Measurements from ENCODE around the gene TPO. TPM values are rescaled to one million over a fixed set of nuclear protein-coding genes. Genes with fewer than 3 reads are reported as not detected.

Gene TPO
- total RNA-seq, 4 donors from 2014 or later = 6.7 to 14.5 (median 11.3) TPM

GRCh38 chr2:1394709-1395408 lies 18.4 kb upstream of the TPO start:
- no peak overlapping the region for H3K4me3 ChIP-seq
- no peaks in the 10 kb centered on the region for H3K9me3 ChIP-seq
- WGBS, 2 donors (ENCODE audit: low coverage in 1 of 2) = 74 to 88% methylated on average over 6 to 7 of the region's 7 CpGs
- no peak for ATAC-seq
- H3K4me1 ChIP-seq = no peaks in the 10 kb centered on the region
- TF ChIP-seq EP300 (IDR thresholded peaks at IDR 0.05) (no peak), POLR2A (IDR thresholded peaks at IDR 0.05) (no peak), POLR2AphosphoS5 (IDR thresholded peaks at IDR 0.05) (no peak)
- TF ChIP-seq, protein P1, sequence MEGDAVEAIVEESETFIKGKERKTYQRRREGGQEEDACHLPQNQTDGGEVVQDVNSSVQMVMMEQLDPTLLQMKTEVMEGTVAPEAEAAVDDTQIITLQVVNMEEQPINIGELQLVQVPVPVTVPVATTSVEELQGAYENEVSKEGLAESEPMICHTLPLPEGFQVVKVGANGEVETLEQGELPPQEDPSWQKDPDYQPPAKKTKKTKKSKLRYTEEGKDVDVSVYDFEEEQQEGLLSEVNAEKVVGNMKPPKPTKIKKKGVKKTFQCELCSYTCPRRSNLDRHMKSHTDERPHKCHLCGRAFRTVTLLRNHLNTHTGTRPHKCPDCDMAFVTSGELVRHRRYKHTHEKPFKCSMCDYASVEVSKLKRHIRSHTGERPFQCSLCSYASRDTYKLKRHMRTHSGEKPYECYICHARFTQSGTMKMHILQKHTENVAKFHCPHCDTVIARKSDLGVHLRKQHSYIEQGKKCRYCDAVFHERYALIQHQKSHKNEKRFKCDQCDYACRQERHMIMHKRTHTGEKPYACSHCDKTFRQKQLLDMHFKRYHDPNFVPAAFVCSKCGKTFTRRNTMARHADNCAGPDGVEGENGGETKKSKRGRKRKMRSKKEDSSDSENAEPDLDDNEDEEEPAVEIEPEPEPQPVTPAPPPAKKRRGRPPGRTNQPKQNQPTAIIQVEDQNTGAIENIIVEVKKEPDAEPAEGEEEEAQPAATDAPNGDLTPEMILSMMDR (IDR thresholded peaks at IDR 0.05) = no peak
- no peak overlapping the region for H3K27ac ChIP-seq
- H3K27me3 ChIP-seq = peaks cover 11% of the 10 kb centered on the region
- H3K36me3 ChIP-seq = no peaks in the 10 kb centered on the region

DNA sequence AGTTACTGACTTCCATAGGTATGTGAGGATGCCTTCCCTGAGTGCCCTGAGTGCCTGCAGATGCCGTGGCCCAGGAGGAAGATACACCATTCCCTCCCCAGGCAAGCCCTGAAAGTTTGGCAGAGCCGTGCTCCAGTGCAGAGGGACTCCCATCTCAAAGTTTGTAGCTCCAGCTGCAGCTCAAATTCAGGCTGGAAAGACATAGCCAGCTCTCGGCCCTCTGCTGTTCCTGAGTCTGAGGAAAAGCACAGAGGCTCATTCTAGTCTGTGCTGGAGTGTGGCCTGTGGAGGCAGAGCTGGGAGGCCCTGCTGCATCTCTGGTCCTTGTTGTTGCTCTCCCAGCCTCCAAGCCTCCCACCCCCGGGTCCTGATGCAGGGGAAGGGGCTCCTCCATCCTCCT lies 15.9 kb upstream of the TPO start:
- Histone ChIP-seq H3K36me3 (no peaks in the 10 kb centered on the region), H3K9me3 (no peaks in the 10 kb centered on the region), H3K4me1 (no peaks in the 10 kb centered on the region), H3K27me3 (peaks cover 11% of the 10 kb centered on the region), H3K4me3 (no peak overlapping the region), H3K27ac (no peak overlapping the region)
- 60 to 61% methylated on average over 1 to 2 of the region's 4 CpGs for WGBS, 2 donors (ENCODE audit: low coverage in 1 of 2)
- ATAC-seq = no peak
- TF ChIP-seq POLR2AphosphoS5 (IDR thresholded peaks at IDR 0.05) (no peak), EP300 (IDR thresholded peaks at IDR 0.05) (no peak), POLR2A (IDR thresholded peaks at IDR 0.05) (no peak)
- TF ChIP-seq, protein P1 (IDR thresholded peaks at IDR 0.05) = no peak

DNA sequence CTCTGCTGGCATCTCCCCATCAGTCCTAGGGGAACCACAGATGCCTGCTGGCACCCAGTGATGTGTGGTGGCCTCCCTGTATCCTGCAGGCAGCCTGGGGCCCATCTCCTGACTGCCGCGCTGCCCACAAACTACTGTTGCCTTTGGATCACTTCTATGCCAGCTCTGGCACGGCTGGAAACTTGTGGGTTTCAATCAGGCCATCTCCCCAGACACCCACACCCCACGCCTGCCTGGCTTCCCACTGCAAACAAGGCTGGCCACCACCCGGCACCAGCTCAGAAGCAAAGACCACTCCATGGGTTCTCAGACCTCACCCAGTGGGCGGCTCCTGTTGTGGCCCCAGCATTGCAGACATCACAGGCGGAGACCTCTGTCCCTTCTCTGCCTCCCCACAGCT lies 15.1 kb upstream of the TPO start:
- Histone ChIP-seq H3K27ac (no peak overlapping the region), H3K4me1 (no peaks in the 10 kb centered on the region), H3K36me3 (no peaks in the 10 kb centered on the region), H3K4me3 (no peak overlapping the region), H3K27me3 (peaks cover 11% of the 10 kb centered on the region), H3K9me3 (no peaks in the 10 kb centered on the region)
- no CpG with 5 or more reads among the region's 7 CpGs for WGBS, 2 donors (ENCODE audit: low coverage in 1 of 2)
- no peak for ATAC-seq
- TF ChIP-seq, protein P1 (IDR thresholded peaks at IDR 0.05) = no peak
- no peak for TF ChIP-seq POLR2A (IDR thresholded peaks at IDR 0.05)
- no peak for TF ChIP-seq POLR2AphosphoS5 (IDR thresholded peaks at IDR 0.05)
- TF ChIP-seq EP300 (IDR thresholded peaks at IDR 0.05) = no peak

DNA sequence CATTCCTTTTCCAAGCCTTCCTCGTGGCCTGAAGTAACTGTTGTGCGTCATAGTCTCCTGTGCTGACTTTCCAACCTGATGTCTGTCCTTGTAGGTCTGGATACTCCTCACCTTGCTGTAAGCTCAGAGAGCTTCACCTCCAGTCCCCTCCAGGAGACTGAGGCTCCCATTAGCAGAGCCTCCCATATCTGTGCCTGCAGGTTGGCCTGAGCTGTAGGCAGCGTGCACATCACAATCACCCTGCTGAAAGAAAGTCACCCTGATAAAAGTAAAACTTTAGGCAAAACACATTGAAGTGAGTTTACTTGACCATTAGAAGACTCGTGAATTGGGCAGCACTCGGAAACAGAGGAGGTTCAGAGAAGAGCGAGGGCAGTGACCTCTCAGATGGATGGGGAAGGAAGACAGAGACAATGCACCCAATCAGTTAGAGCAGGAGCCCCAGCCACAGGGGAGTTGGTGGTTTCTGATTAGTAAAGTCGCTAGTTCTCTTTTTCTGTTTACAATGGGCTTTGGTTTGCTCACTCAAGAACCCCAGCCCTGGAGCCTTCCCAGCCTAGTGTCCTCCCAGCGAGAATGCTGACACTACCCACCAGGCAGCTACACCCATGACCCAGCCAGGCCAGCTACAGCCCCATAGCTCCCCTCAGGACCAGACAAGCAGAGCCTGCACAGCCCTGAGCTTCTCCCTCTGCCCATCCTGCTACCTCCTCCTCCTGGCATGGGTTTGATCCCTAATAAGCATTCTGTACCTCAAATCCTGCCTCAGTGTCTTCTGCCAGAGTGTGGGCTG lies 12.1 kb upstream of the TPO start:
- TF ChIP-seq POLR2AphosphoS5 (IDR thresholded peaks at IDR 0.05) = no peak
- no peak for TF ChIP-seq EP300 (IDR thresholded peaks at IDR 0.05)
- TF ChIP-seq, protein P1 (IDR thresholded peaks at IDR 0.05) = no peak
- no peak for TF ChIP-seq POLR2A (IDR thresholded peaks at IDR 0.05)
- Histone ChIP-seq H3K27ac (no peak overlapping the region), H3K4me3 (no peak overlapping the region)

More for the DNA sequence above, 12.1 kb upstream of the TPO start:
- H3K9me3 ChIP-seq = no peaks in the 10 kb centered on the region
- no peaks in the 10 kb centered on the region for H3K4me1 ChIP-seq
- WGBS, 2 donors (ENCODE audit: low coverage in 1 of 2) = 57 to 77% methylated on average over 5 to 6 of the region's 8 CpGs
- H3K27me3 ChIP-seq = peaks cover 11% of the 10 kb centered on the region
- no peak for ATAC-seq
- H3K36me3 ChIP-seq = no peaks in the 10 kb centered on the region
